ENCODE measurements around the gene KLRC3. TPM values are rescaled to one million over a fixed set of nuclear protein-coding genes. Genes with fewer than 3 reads are reported as not detected.
"Not testable (repeated sequence)": the region's sequence is repeated elsewhere in the genome, so short reads cannot be mapped to it uniquely, and the experiment has no call there.

KLRC3 gene
- total RNA-seq, 1 donor from 2014 or later: 6.7 TPM

DNA sequence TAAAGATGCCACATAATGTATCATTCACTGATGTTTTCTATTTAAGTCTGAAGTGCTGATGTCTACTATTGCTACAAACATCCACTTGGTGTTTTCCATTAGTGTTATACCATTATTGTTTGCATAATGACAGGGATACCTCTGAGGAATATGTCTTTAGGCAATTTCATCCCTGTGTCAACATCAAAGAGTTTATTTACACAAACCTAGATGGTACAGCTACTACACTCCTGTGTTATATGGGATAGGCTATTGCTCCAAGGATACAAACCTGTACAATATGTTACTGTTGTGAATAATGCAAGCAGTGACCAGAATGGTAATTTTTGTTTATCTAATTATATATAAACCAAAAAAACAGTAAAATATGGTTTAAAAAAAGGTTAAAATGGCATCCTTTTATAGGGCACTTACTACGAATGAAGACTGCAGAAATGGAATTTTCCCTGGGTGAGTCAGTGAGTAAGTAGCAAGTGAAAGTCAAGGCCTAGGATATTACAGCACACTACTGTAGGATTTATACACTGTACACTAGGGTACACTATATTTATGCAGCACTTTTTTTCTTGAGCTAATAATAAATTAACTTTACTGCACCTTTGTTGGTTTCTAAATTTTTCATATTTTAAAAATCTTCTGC is 4.0 kb upstream of the KLRC3 start:
- not testable (repeated sequence) for H3K4me3 Mint-ChIP-seq (ENCODE audit: unreplicated experiment); H3K27ac Mint-ChIP-seq (ENCODE audit: unreplicated experiment); DNase-seq (ENCODE audit: extremely low spot score, unreplicated experiment); H3K27me3 Mint-ChIP-seq (ENCODE audit: unreplicated experiment); H3K9me3 Mint-ChIP-seq (ENCODE audit: unreplicated experiment); H3K36me3 Mint-ChIP-seq (ENCODE audit: unreplicated experiment)
- peaks cover 12% of the 10 kb centered on the region for H3K4me1 Mint-ChIP-seq (ENCODE audit: unreplicated experiment)

DNA sequence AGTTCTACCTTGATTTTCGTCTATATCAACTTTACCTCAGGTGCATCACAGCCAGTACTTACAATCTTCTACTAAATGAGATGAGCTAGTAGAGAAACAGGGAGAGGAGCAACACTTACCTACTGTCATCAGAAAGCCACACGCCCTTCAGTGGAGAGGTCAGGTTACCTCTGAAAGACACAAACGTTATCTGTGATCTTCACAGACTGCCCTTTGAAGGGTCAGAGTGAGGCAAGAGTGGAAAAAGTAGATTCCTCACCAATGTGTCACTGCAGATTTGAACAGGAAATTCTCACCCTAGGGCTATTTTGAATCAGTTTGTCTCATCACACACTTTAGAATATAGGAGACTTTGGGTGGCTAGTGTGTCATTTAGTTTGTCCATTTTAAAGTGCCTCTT is 1.8 kb upstream of the KLRC3 start:
- H3K4me1 Mint-ChIP-seq (ENCODE audit: unreplicated experiment): peaks cover 14% of the 10 kb centered on the region
- H3K36me3 Mint-ChIP-seq (ENCODE audit: unreplicated experiment); H3K9me3 Mint-ChIP-seq (ENCODE audit: unreplicated experiment); DNase-seq (ENCODE audit: extremely low spot score, unreplicated experiment); H3K27me3 Mint-ChIP-seq (ENCODE audit: unreplicated experiment); H3K4me3 Mint-ChIP-seq (ENCODE audit: unreplicated experiment); H3K27ac Mint-ChIP-seq (ENCODE audit: unreplicated experiment): not testable (repeated sequence)

DNA sequence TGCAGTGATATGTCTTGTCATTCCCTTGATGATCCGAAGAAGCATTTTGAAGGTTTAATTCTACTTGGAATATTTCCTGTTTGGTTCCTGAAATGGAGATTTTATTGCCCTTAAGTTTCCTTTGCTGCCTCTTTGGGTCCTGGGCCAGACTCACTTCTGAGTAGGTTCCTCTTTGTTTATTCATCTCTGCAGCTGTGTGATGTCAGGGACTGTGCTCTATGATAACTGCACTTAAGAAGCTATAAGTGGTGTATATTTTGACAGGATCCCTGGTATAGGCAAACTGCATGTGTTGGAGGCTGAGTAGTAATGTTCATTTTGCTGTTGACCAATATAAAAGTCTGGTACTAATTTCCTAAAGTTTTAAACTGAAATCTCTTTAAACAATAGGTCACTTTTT is 11.0 kb downstream of the KLRC3 start, which contains the start of gene KLRC4:
Gene KLRC4 (minus strand): TSS at position 366 of the 400 bp plus-strand sequence. CDS start 182 bp downstream, at position 184.
- H3K4me3 Mint-ChIP-seq (ENCODE audit: unreplicated experiment): peak within 1 kb of the TSS; percentile 5
- H3K27ac Mint-ChIP-seq (ENCODE audit: unreplicated experiment): no peak within 1 kb of the TSS
- peaks cover 6% of the 10 kb centered on the region for H3K4me1 Mint-ChIP-seq (ENCODE audit: unreplicated experiment)
- TF ChIP-seq, protein P1, sequence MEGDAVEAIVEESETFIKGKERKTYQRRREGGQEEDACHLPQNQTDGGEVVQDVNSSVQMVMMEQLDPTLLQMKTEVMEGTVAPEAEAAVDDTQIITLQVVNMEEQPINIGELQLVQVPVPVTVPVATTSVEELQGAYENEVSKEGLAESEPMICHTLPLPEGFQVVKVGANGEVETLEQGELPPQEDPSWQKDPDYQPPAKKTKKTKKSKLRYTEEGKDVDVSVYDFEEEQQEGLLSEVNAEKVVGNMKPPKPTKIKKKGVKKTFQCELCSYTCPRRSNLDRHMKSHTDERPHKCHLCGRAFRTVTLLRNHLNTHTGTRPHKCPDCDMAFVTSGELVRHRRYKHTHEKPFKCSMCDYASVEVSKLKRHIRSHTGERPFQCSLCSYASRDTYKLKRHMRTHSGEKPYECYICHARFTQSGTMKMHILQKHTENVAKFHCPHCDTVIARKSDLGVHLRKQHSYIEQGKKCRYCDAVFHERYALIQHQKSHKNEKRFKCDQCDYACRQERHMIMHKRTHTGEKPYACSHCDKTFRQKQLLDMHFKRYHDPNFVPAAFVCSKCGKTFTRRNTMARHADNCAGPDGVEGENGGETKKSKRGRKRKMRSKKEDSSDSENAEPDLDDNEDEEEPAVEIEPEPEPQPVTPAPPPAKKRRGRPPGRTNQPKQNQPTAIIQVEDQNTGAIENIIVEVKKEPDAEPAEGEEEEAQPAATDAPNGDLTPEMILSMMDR (IDR thresholded peaks at IDR 0.05): no peak
- H3K36me3 Mint-ChIP-seq (ENCODE audit: unreplicated experiment): peaks cover 23% of the 10 kb centered on the region
- H3K9me3 Mint-ChIP-seq (ENCODE audit: unreplicated experiment): peaks cover 9% of the 10 kb centered on the region
- DNase-seq (ENCODE audit: extremely low spot score, unreplicated experiment): no peak
- H3K27me3 Mint-ChIP-seq (ENCODE audit: unreplicated experiment): no peaks in the 10 kb centered on the region

DNA sequence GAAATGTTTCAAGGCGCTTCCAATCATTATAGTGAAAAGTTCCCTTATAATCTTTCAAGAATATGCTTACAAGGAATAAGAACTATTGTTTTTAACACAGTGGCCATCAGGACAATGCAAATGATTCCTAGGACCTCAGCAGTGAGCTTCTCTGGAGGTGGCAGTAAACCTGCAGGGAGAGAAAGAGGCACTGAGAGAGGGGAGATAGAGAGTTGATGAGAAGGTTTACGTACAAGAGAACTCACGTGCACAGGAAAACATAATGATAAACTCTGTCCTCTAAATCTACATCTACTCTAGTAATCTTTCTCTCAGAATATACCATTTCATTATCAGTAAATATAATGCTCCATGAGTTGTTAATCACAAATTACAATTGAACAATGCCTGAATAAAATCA is 11.6 kb downstream of the KLRC3 start:
- Mint-ChIP-seq H3K27ac (ENCODE audit: unreplicated experiment) (no peak overlapping the region), H3K27me3 (ENCODE audit: unreplicated experiment) (no peaks in the 10 kb centered on the region), H3K9me3 (ENCODE audit: unreplicated experiment) (peaks cover 9% of the 10 kb centered on the region), H3K36me3 (ENCODE audit: unreplicated experiment) (peaks cover 20% of the 10 kb centered on the region), H3K4me3 (ENCODE audit: unreplicated experiment) (no peak overlapping the region), H3K4me1 (ENCODE audit: unreplicated experiment) (peaks cover 6% of the 10 kb centered on the region)
- TF ChIP-seq, protein P1 (IDR thresholded peaks at IDR 0.05): no peak
- DNase-seq (ENCODE audit: extremely low spot score, unreplicated experiment): no peak

DNA sequence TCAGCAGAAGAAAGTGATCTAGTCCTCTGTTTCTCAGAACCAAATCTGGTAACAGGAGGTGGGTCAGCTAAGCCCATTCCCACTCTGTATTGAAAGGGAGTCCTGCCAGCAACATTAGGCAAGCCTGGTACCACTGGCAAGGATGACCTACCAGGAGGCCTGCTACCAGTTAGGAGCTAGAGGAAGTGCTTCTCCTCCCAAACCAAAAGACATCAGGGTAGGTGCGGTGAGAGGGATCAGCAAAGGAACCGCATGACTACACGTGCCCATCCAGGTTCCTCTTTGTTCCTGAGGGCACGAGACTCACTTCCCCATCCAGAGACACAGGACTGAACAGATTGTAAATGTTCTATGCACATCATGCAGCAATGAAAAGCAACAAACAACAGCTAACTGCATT is 13.7 kb downstream of the KLRC3 start:
- H3K4me3 Mint-ChIP-seq (ENCODE audit: unreplicated experiment): no peak overlapping the region
- peaks cover 6% of the 10 kb centered on the region for H3K4me1 Mint-ChIP-seq (ENCODE audit: unreplicated experiment)
- no peak overlapping the region for H3K27ac Mint-ChIP-seq (ENCODE audit: unreplicated experiment)
- TF ChIP-seq, protein P1 (IDR thresholded peaks at IDR 0.05): no peak
- H3K27me3 Mint-ChIP-seq (ENCODE audit: unreplicated experiment): no peaks in the 10 kb centered on the region
- DNase-seq (ENCODE audit: extremely low spot score, unreplicated experiment): no peak
- H3K36me3 Mint-ChIP-seq (ENCODE audit: unreplicated experiment): peaks cover 21% of the 10 kb centered on the region
- peaks cover 9% of the 10 kb centered on the region for H3K9me3 Mint-ChIP-seq (ENCODE audit: unreplicated experiment)

DNA sequence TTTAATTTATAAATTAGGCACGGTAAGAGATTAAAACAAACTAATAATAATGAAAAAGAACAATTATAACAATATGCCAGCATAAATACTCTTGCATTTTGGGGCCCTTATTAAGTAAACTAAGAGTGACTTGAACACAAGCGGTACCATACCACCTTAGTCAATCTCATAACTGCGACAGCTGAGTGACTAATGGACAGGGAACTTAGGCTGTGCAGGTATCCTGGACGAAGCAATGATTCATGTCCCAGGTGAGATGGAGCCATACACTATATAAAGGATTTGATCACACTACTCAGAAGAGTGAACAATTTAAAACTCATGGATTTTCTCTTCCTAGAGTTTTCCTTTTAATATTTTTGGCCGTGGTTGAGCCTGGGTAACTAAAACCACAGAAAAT is 15.1 kb downstream of the KLRC3 start:
- peaks cover 23% of the 10 kb centered on the region for H3K36me3 Mint-ChIP-seq (ENCODE audit: unreplicated experiment)

More for the DNA sequence above, 15.1 kb downstream of the KLRC3 start:
- H3K27me3 Mint-ChIP-seq (ENCODE audit: unreplicated experiment): no peaks in the 10 kb centered on the region
- no peak for DNase-seq (ENCODE audit: extremely low spot score, unreplicated experiment)
- TF ChIP-seq, protein P1 (IDR thresholded peaks at IDR 0.05): no peak
- no peak overlapping the region for H3K4me3 Mint-ChIP-seq (ENCODE audit: unreplicated experiment)
- H3K9me3 Mint-ChIP-seq (ENCODE audit: unreplicated experiment): peaks cover 9% of the 10 kb centered on the region
- H3K4me1 Mint-ChIP-seq (ENCODE audit: unreplicated experiment): peaks cover 18% of the 10 kb centered on the region
- H3K27ac Mint-ChIP-seq (ENCODE audit: unreplicated experiment): no peak overlapping the region

Measured in osteocyte (in vitro differentiated cells).